Posterior cingulate gyrus (tissue), 11 donors: ENCODE measurements around the gene TMA16.

Source experiments
- DNase-seq, 10 donors: peaks; one replicate each; pipeline versions ENCODE4 v3.0.0 to v3.0.0-alpha.2; 2020 to 2021; ENCODE audit warnings: mixed read lengths in 3 of 10
- intact Hi-C: fragments of 100-400 bp; cut with DNase I; formaldehyde crosslinking; loops from one replicate; pipeline ENCODE4 v1.15.1; 2023

TMA16 gene

DNA sequence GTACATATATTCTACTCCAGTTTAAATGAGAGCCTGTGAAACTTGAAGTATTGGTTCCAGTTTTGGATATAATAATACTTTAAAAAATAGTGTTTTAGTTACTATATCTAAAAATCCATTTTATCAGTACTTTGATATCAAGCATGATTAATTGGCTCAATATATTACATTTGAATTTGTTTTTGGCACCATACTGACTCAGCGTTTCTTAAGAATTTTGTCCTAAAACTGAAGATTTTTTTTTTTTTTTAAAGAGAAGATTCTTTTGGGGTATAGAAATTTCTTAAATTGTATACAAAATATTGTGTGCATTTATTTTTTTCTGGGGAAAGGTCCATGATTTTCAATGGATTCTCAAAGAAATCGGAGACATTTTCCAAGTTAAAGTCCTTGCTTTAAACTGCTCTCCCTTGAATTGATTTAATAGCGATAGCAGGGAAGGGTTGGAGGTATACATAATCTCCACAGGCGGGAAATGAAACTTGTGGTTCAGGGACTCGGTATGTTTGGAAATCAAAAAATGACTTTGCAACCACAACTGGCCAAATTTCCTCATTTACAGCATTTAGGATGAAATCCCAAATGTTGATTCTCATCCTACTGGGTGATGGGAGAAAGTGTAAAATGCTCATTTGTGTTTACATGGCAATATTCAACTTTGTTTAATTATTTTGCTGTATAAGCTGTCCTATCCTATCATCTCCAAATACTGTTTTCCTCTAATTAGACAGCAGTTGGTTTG lies 62.3 kb downstream of the TMA16 start:
- no peak for DNase-seq
- intact Hi-C loops = loop anchor here (2.0 to 10.0 kb wide), 5 partner anchors 110 to 1175 kb away; a partner anchor contains a TSS

DNA sequence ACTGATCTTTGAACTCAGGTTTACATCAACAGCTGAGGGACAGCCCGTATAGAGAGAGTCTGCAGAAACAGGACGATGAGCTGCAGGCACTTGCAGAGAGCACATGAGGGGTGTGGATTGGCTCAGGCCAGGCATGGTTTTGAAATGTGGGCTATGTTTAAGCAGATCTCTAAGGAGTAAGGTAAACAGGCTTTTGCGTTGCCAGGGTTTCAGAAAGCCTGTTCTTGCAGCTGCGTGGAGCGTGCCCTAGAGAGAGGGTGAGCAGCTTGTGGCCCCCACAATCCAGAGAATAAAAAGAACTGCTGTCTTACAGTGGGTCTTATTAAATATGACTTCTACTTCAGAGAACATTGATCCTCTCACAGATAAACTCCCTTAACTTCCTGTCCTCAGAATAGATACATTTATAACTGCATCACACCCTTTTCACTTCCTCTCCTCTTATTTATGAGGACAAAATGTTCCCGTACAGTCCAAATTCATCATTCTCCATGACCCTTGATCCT lies 64.1 kb downstream of the TMA16 start:
- peak in 2 of 10 donors; percentile 58 to 75 for DNase-seq
- intact Hi-C loops = loop anchor here (5.0 to 10.0 kb wide), 4 partner anchors 109 to 1174 kb away; a partner anchor contains a TSS

DNA sequence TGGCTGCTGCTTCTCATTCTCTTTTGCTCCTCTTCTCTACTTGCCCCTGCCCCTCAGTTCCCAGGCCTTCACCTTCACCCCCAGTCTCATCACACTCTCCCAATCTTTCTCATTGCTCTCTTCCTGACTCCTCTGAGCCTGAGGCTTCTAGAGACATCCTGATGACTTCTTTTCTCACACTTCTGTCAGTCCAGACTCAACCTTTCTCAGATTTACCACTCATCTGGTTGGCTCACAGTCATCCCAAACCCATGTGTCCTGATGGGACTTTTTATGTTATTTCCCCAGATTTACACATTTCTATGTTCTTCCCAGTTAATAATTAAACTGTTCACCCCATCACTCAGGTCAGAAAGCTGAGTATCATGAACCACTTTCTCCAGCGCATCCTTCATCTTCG lies 68.0 kb downstream of the TMA16 start:
- DNase-seq = no peak
- intact Hi-C loops = no loop called here

DNA sequence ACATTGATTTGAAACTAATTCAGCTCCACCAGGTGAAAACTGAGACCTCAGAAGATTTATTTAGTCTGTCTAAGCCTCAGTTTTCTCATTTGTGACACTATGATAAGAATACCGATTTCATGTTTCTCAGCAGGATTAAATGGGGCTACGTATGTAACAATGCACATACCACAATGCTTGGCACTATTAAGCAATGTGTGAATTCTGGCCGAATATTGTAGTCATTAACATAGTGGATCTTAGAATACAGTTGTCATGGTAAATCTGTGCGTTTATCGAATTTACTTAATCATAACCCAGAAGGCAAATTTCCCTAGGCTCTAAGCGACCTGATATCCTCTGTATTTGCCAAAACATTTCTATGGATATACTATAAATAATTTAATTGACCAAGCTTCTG lies 69.1 kb downstream of the TMA16 start:
- DNase-seq = no peak
- intact Hi-C loops = no loop called here

DNA sequence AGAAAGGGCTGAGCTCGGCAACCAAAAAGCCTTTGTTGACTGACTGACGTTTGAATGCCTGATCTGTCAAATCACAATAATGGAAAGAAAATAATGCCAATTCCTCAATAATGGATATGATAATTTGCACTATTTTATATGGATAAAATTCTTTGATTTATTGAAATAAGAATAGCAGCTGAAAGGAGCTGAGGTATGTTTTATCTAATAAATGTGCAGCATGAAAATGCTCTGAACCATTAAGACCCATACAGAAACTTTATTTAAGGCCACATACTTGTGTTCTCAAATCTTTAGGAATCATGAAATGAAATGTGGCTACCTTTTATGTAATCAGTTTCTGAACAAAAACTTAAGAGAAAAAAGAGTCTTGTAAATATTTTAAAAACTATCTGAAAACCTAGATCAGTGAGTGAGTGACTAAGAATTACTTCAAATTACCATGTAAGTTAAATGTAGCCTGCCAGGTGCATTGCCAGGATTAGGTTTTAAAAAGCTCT lies 69.8 kb downstream of the TMA16 start:
- intact Hi-C loops = no loop called here
- no peak for DNase-seq

DNA sequence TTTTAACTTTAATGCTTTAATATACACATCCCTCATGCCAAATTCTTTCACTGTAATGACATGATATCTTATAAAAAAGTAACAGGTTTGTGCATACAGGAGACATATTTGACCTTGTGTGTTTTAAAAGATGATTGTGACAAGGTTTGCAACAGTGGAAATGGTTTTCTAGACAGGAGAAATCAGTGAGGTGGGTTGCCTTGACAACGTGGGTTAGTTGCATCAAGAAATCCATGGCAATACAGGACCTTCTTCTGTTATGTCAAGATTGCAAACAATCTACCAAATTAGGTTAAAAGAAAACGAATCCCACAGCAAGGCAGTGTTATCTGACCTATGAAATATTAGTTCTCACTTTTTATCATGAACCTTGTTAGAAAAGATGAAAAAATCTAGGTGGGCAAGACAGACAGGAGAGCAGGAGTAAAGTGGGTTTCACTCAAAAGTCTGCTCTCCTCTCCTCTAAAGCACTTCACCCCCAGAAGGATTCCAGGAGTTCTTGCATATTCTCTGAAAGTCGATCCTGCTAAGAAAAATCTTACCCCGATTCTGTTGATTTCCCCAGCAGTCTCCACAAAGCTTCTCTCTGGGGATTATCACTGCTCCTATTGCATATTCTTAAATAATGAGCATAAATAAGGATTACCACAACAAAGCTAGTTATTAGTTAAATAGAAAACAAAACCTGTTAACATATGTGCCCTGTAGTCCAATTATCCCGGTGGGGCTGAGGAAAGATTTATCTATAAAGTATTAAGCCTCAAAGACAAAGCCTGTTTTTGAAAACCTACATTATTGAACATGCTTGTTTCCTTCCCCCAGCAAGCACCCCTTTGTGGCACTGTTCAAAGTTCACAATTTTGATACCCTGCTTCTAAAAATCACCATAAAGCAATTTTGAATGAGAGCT lies 71.0 kb downstream of the TMA16 start:
- intact Hi-C loops = no loop called here
- no peak for DNase-seq

DNA sequence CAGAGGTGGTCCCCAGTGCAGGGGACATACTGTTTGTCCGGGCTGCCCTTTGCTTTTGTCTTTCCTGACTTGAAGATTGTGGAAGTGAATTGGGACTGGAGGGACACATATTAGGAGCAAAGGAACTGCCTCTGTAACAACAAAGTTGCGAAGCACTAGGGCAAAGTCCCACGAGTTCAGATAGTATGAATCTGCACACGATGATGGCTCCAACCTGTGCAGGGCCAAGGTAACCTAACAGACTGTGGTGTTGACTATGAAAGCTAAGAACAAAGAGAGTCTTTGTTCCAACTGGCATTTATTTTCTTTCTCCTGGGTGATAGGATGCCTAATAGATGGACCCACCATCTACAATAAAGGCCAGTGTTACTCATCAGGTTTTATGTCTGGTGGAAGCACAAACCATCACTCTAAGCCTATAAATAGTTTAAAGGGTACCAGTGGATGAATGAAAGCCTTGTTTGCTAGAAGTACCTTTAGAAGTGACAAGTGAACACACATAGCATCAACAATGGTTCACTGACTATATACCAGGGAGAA lies 71.8 kb downstream of the TMA16 start:
- DNase-seq = no peak
- intact Hi-C loops = no loop called here

DNA sequence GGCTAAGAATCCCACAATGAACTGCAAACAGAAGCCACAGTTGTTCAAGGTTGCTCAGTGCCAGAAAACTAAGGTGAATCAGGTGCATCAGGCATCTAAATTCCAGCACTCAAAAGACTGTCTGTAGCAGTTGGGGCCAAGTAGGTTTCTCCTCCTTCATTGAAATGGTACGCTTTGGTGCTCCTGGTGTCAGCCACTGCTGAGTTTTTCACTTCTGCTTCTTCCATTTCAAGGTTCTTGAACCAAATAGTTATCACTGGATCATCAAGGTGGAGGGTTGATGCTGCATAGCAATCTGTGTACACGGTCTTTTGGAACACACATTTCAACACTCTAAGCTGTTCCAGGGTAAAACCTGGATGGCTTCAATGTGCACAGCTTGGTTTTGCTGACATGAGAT lies 74.4 kb downstream of the TMA16 start:
- DNase-seq = no peak
- intact Hi-C loops = no loop called here
